Measurements from ENCODE around the gene RPTOR. TPM values are rescaled to one million over a fixed set of nuclear protein-coding genes. Genes with fewer than 3 reads are reported as not detected.

RPTOR gene
- total and polyA plus RNA-seq, 10 of the 15 experiments (the other 5 are each of a cell fraction or from before 2014, with no cell fraction given), result 0.18 to 32.1 (median 7.8) TPM

GRCh38 chr17:80738987-80739730 is 194.5 kb downstream of the RPTOR start:
- Histone ChIP-seq H3K9ac (ENCODE audit: control insufficient read depth, insufficient read depth, low read length) (no peak overlapping the region), H3K27ac (ENCODE audit: control insufficient read depth, insufficient read depth) (peak overlapping the region; percentile 76), H3K9me3 (replicated peaks; ENCODE audit: control insufficient read depth, insufficient read depth, low read length) (no peaks in the 10 kb centered on the region; the same call in 2 of the 3 replicates), H3K4me2 (ENCODE audit: control insufficient read depth, insufficient read depth) (peak overlapping the region; percentile 72), H3K36me3 (ENCODE audit: control insufficient read depth in 2 of 2, insufficient read depth in 2 of 2, low read length in 1 of 2) (peaks cover 2 to 5% of the 10 kb centered on the region in 2 experiments; a peak in 3 of 4 replicates), H3K4me3 (peak overlapping the region; percentile 51; the same call in 1 of the 2 replicates), H2AFZ (ENCODE audit: control insufficient read depth, low read depth, low read length) (peak overlapping the region; percentile 38; the same call in 1 of the 2 replicates), H4K20me1 (ENCODE audit: control insufficient read depth, insufficient read depth) (no peaks in the 10 kb centered on the region), H3K4me1 (ENCODE audit: control insufficient read depth, insufficient read depth, low read length) (peaks cover 28% of the 10 kb centered on the region), H3K27me3 (replicated peaks in 1 of 2; ENCODE audit: control insufficient read depth in 2 of 2, insufficient read depth in 2 of 2, low read length in 1 of 2) (no peaks in the 10 kb centered on the region), H3K79me2 (ENCODE audit: control insufficient read depth, insufficient read depth, low read length) (peaks cover 3% of the 10 kb centered on the region; the same call in 1 of the 2 replicates)
- TF ChIP-seq HDGF (IDR thresholded peaks at IDR 0.05) (no peak), RUNX3 (IDR thresholded peaks at IDR 0.05; ENCODE audit: low read length) (peak; percentile 31; the same call in 1 of the 2 replicates), ZSCAN29 (IDR thresholded peaks at IDR 0.05) (no peak)
- no TSS peak for BruUV-seq (replicated peaks)
- ATAC-seq, result no peak
- ChIA-PET RAD21 (ENCODE audit: unreplicated experiment) (no interaction called here), POLR2A (interaction anchor here (0.5 to 0.9 kb wide), 2 partner anchors 42 to 519 kb away, joined by 3 read pairs; partner anchors contain the start of genes SGSH and SLC26A11), SMC1A (ENCODE audit: uncharacterized antibody, unreplicated experiment) (interaction anchor here (0.7 to 4.9 kb wide), 5 partner anchors 24 to 171 kb away, joined by 3 to 24 read pairs (median 14); no protein-coding TSS in a partner anchor), CTCF (interaction anchor here (1.5 kb wide), 1 partner anchor 94 kb away, joined by 7 read pairs; no protein-coding TSS in a partner anchor)
- WGBS (ENCODE audit: insufficient coverage, insufficient replicate concordance, low lambda C conversion rate, missing lambda C conversion rate), result 90% methylated on average over 21 of the region's 21 CpGs
- intact Hi-C loops (cut with micrococcal nuclease; ENCODE audit: unreplicated experiment), result loop anchor here (5.0 to 10.0 kb wide), 3 partner anchors 43 to 314 kb away; no protein-coding TSS in a partner anchor
- DNase-seq (ENCODE audit: low read depth, low spot score), result no peak
- in situ Hi-C loops (cut with MboI), result no loop called here
- no peak for FAIRE-seq

DNA sequence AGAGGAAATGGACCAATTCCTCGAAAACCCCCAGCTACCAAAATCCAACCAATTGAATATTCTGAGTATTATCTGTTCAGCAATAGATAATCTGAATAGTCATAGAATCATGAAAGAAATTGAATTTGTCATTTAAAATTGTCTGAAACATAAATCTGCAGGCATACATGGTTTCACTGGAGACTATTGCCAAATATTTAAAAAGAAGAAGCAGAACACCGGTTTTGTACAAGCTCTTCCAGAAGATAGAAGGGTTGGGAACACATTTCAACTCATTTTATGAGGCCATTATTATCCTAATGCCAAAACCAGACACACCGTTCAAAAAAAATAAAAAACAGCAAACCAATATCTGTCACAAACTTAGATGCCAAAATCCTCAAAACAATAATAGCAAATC is 195.5 kb downstream of the RPTOR start:
- WGBS (ENCODE audit: insufficient coverage, insufficient replicate concordance, low lambda C conversion rate, missing lambda C conversion rate), result 65% methylated on average over 3 of the region's 3 CpGs
- Histone ChIP-seq H3K9ac (ENCODE audit: control insufficient read depth, insufficient read depth, low read length) (no peak overlapping the region), H3K27ac (ENCODE audit: control insufficient read depth, insufficient read depth) (no peak overlapping the region), H3K27me3 (replicated peaks in 1 of 2; ENCODE audit: control insufficient read depth in 2 of 2, insufficient read depth in 2 of 2, low read length in 1 of 2) (no peaks in the 10 kb centered on the region), H3K4me2 (ENCODE audit: control insufficient read depth, insufficient read depth) (no peak overlapping the region), H3K4me1 (ENCODE audit: control insufficient read depth, insufficient read depth, low read length) (peaks cover 28% of the 10 kb centered on the region), H3K79me2 (ENCODE audit: control insufficient read depth, insufficient read depth, low read length) (peaks cover 3% of the 10 kb centered on the region; the same call in 1 of the 2 replicates), H3K9me3 (replicated peaks; ENCODE audit: control insufficient read depth, insufficient read depth, low read length) (no peaks in the 10 kb centered on the region; the same call in 2 of the 3 replicates), H2AFZ (ENCODE audit: control insufficient read depth, low read depth, low read length) (no peak overlapping the region), H3K4me3 (no peak overlapping the region), H3K36me3 (ENCODE audit: control insufficient read depth in 2 of 2, insufficient read depth in 2 of 2, low read length in 1 of 2) (peaks cover 2 to 5% of the 10 kb centered on the region in 2 experiments; a peak in 3 of 4 replicates), H4K20me1 (ENCODE audit: control insufficient read depth, insufficient read depth) (no peaks in the 10 kb centered on the region)
- DNase-seq (ENCODE audit: low read depth, low spot score) (no peak), ATAC-seq (no peak), FAIRE-seq (no peak)
- CTCF ChIA-PET, result no interaction called here
- intact Hi-C loops (cut with micrococcal nuclease; ENCODE audit: unreplicated experiment) (no loop called here), in situ Hi-C loops (cut with MboI) (no loop called here)
- RAD21 ChIA-PET (ENCODE audit: unreplicated experiment), result no interaction called here
- no peak for TF ChIP-seq DPF2 (IDR thresholded peaks at IDR 0.05)
- no peak for TF ChIP-seq PAX8 (IDR thresholded peaks at IDR 0.05)
- no peak for TF ChIP-seq PKNOX1 (IDR thresholded peaks at IDR 0.05)
- no peak for TF ChIP-seq BHLHE40 (IDR thresholded peaks at IDR 0.05; ENCODE audit: borderline replicate concordance in 1 of 2, low read depth in 2 of 2, low read length in 1 of 2)
- TF ChIP-seq YBX1 (IDR thresholded peaks at IDR 0.05), result no peak
- POLR2A ChIA-PET, result interaction anchor here (0.9 kb wide), 1 partner anchor 41 kb away, joined by 3 read pairs; no protein-coding TSS in a partner anchor
- SMC1A ChIA-PET (ENCODE audit: uncharacterized antibody, unreplicated experiment), result interaction anchor here (0.7 to 4.9 kb wide), 4 partner anchors 23 to 170 kb away, joined by 3 to 24 read pairs (median 9); no protein-coding TSS in a partner anchor
- BruUV-seq (replicated peaks), result no TSS peak
